ENCODE results near the gene NFASC.

Gene NFASC

DNA sequence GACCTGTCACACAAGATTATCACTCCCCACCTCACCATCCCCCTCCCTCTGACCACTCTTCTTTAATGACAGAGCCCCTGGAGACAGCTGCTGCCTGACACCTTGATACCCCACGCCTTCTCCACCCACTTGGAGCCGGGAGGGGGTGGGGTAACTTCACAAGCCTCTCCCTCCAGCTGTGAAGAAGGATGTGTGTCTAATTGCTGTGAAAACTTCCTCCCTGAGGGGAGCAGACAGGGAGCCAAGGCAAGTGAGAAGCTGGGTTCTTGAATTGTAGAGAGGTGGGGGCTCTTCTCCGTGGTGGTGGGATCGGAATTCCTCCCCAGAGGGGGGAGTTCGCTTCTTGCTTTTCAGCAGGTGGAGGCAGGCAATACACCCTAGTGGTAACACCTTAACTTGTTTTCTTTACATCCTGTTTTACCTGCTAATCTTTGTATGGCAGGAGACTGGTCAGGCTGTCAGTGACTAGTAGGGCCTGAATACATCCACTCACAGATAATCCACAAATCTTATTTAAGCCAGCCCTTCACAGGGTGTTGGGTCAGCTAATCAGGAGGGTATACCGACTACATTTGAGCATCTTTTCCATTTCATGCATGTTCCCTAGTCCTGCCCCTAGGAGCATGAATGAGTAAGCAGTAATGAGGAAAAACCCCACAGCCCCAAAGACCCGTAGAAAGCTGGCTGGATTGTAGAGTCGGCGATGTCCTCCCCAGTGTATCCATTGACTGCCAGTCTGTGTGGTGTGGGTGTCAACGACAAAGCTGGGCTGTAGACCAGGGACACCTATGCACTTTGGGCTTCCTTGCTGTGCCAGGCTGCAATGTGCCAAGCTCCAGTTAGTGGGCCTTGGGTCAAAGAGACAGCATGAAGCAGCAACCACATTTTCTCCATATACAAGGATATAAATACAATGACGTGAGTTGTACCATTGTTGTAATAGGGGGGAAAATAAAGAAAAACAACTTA lies 57.3 kb downstream of the NFASC start:
- no peak for DNase-seq (ENCODE audit: low read depth in 4 of 4, low spot score in 1 of 4)

DNA sequence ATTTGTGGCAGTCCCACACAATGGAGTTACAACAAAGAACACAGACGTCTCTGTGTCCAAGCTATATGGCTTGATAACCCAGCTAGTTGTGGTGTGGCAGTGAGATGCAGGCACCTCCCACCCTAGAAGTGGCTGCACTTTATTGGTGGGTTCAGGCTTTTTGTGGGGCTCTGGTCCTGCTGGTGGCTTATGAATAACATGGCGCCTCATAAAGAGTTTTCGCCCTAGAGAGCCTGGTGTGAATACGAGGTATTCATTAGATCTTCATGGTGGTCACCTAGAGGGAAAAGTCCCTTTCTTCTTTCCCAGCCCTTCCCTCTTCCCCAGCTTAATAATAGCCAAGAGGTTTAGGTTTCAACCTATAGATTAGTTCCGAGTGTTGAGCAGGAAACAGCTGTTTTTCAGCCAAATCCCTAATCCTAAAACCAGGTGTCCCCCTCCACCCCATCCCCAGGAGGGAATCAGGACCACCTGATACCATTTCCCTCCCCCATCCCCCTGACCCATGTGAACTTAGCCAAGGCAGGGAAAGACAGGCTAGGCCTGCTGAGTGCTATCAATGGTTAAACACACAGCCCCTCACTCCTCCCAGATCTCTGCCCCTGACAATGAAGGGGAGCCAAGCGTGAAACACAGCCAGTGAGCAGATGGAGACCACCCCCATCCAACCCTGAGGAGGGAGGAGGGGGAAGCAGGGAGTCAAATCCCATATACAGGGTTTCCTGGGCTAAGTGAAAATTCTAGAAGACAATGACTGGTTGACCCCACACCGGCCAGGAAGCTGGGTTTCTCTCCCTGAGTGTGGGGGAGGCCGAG lies 58.2 kb downstream of the NFASC start:
- no peak for DNase-seq (ENCODE audit: low read depth in 4 of 4, low spot score in 1 of 4)

DNA sequence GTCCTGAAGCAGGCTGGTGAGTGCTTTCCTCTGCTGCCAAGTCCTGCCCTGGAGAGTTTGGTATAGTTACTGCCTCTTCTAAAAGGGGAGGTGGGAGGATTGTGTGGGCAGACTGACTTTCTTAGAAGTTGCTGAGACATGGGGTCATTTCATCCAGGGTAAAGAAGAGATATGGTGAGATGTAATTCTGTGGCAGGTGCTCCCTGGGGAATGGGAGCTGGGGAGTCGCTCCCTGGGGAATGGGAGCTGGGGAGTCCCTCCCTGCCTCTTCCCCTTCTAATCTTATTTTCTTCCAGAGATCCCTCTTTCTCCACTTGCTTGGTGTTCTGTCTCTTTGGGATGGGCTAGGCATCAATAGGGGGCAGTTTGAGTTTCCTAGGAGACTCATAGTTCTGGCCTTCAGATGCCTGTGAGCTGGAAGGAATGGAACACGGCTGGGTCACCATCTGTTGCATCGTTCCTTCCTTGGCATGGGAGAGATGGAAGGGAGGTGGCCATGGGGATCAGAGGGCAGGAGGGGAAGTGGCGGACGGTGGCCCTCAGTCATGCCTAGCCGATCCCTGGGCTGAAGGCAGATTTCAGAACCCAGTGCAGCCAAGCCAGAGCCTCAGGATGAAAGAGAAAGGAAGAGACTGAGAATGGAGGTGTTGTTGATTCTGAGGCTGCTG lies 59.0 kb downstream of the NFASC start:
- DNase-seq (ENCODE audit: low read depth in 4 of 4, low spot score in 1 of 4): no peak

DNA sequence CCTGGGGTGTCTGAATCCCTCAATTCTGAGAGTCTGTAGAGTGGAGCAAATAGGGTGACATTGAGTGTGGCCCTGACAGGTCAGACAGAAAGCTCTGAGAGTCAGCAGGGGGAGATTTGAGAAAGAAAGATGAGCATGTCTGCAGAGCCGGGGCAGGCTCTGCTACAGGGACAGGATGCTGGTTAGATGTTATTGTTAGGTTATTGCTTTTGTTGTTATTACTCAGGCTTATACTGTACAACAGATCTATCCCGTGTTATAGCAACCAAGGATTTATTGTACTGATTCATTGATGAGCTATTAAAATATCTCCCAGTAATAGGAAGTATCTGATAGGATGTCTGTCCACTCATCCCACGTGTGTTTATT lies 59.5 kb downstream of the NFASC start:
- no peak for DNase-seq (ENCODE audit: low read depth in 4 of 4, low spot score in 1 of 4)

DNA sequence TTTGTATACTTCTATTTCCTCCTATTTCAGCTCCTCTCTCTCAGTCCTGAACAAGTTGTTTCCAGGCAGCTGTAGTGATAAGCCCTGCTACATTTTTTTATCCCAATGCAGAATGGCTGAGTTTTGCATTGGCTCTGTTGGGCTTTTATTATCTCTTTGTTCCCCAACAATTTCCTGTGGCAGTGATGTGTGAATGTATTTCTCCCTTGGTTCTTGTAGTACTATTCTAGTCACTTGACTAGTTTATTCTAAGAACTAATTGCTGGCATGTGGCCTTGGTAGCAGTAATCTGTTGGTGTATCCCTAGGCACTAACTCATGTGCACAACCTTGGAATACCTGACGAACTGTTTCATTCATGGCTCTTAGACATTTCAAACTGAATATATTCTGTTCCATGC lies 60.7 kb downstream of the NFASC start:
- DNase-seq (ENCODE audit: low read depth in 4 of 4, low spot score in 1 of 4): no peak

DNA sequence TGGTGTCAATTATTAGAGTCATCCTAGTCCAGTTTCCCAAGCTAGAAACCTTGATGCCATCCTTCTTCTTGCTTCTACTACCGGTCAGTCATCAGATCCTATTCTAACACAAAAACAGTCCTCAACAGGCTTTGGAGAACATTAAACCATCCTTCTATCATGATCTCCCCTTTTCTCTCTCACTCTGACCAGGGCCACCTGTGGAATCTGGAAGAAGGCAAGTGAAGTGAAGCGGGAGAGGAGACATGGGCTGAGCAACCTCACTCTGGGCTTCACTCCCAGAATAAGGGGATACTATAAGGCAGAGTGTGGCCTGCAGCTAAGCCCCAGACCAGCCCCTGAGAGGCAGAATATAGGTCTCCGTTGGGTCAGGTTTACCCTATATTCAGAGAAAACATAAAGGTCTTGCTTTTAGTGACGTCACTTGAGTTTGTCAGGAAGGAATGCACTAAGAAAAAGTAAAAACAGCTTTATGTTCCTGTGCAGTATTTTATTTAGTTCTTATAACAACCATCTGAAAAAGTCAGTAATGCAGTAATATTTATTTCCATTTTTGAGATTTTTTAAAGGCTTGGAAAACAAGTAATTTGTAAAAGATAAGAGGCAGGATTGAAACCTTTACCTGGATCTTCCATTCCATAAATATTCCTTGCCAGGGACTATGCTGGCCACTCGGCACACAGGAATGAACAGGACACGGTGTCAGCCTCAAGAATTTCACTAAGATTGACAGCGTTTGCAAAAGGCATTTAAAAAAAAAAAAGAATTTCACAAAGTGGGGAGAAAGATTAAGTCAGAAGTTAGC lies 61.3 kb downstream of the NFASC start:
- no peak for DNase-seq (ENCODE audit: low read depth in 4 of 4, low spot score in 1 of 4)

DNA sequence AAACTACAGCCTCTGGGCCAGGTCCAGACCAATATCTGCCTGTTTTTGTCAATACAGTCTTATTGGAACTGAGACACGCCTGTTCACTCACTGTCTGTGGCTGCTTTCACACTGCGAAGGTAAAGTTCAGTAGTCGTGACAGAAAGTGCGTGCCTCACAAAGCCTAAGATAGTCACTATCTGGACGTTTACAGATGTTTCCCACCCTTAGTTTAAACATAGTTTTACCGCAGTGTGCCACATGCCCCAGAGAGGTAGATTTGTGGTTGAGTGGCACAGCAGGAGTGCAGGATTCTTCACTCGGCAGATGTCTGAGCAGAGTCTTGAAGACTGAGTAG lies 61.9 kb downstream of the NFASC start:
- DNase-seq (ENCODE audit: low read depth in 4 of 4, low spot score in 1 of 4): no peak

DNA sequence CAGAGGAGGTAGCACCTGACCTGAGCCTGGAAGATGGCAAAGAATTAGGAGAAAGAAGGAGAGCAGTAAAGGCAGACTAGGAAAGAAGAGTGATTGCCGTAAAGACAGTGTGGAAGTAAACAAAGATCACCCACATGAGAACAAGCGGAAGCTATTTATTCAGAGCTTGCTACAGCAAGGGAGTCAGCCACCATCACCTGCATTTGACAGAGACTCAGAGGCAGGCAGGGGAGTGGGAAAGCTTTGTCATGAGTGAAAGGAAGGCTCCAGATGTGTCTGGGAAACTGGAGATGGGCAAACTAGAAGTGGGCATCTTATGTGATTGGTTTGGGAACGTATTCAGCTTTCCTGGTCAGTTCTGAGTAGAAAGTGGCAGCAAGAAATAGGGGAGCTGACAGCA lies 64.5 kb downstream of the NFASC start:
- DNase-seq (ENCODE audit: low read depth in 4 of 4, low spot score in 1 of 4): no peak

DNA sequence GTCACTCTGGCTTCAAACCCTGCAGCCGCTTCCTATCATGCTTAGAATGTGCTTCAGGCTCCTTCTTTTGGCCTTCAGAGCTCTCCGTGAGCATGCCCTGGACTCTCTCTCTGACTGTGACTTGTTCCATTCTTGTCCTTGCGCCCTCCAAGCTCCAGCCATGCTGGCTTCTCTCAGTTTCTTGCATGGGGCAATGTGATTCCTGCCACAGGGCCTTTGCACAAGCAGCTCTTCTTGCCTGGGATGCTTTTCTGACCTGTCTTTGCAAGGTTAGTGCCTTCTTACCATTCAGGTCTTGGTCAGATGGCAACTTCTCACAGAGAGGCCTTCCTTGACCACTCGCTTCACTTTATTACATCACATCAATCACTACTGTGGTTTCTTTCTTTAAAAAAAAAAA lies 66.1 kb downstream of the NFASC start:
- no peak for DNase-seq (ENCODE audit: low read depth in 4 of 4, low spot score in 1 of 4)

DNA sequence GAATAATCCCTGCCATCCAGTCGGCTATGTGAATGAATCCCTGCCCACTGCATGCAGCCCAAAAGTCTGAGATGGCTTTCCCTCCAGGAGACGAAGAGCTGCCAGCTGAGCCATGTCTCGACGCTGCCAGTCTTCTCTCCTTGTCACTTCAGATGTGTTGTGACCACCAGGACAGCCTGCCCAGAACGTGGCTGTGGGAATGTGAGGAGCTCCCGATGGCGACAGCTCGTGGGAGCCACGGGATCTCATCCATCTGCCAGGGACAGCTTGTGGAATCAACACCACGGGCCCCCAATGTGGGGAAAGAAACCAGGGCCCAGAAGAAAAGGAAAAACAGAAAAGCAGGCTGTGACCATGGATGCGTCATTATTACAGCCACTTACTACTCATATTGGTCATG lies 67.2 kb downstream of the NFASC start:
- no peak for DNase-seq (ENCODE audit: low read depth in 4 of 4, low spot score in 1 of 4)

DNA sequence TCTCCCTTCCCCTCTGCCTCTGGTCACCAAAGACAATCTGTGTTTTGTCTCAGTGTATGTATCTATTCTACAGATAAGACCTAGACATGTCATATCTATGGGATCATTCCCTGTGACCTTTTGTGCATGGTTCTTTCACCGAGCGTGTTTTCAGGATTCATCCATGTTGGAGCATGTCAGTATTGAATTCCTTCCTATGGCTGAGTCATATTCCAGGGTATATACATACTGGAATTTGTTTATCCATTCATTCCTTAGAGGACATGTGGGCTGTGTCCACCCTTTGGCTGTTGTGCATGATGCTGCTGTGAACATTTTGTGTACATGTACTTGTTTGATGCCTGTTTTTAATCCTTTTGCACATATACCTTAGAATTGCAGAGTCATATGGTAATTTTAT lies 69.9 kb downstream of the NFASC start:
- DNase-seq (ENCODE audit: low read depth in 4 of 4, low spot score in 1 of 4): no peak

DNA sequence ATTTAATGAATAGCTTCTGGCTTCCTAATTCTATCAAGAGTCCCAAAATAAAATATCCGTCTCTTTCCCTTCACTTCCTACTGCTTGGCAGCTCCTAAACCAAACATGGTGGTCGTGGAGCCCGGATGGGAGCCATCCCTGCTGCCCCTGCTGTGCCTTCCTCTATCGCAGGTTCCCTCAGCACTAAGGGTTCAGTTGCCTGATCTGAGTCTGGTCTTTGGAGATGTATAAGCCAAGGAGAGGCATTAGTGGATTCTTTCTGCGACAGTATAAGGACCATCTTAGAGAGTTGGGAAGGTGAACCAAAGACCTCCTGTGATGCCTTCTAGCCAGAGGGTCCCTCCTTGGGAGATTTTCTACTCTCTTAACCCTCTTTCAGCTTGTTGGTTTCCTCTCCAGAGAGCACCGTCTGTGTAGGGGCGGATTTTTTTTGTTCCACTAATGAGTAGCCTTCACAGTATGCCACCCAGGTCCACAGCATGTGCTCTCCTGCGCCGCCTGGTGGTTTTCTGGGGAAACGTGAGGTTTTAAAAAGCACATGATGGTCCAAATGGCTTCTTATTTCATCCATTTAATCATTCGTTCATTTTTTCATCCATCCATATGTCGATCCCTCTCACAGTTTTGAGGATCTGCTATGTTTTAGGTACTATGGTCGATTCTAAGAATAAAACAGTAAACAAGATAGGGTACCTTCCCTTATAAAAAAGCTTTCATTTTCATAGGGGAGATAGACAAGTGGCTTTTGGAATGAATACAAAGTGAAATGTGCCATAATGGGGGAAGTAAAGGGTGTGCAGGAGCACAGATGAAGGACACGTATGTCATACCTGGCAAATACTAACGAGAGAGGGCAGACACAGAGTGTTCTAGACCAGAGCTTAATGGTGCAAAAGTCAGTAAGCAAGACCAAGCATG lies 71.0 kb downstream of the NFASC start:
- DNase-seq (ENCODE audit: low read depth in 4 of 4, low spot score in 1 of 4): peak in 2 of 4 experiments; percentile 2 to 27

DNA sequence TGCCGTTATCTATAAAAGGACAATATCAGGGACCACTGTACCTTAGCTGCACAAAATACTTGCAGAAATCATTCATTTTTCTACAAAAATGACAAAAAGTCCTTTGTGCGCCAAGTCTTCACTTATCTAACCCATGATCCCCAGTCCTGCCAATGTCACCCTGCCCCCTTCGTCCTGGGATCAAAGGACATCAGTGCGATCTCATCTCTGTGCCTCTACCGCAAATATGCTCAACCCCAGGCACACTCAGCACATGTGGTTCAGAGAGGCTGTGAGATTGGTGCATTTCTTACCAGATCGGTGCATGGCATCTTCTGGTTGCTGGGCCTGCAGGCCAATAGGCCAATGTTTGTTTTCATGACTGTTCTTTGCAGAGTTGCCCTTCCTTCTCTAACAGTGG lies 72.8 kb downstream of the NFASC start:
- no peak for DNase-seq (ENCODE audit: low read depth in 4 of 4, low spot score in 1 of 4)

DNA sequence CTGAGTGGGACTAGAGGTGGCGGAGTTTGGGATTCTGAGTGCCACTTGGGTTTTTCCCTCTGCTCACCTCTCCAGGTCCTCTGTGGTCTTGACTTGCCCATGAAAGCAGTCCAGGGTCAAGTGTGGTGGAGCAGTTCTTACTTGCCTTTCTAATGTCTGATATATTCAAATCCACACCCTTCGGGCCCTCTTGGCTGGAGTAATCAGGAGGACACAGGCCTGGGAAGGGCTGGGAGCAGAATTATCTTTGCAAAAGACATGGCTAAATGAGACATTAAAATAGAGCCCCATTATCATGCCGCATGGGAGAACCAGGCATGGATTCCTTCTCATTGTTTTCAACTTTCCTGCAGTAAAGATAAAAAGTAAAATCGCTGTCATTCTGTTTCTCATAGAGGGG lies 74.0 kb downstream of the NFASC start:
- DNase-seq (ENCODE audit: low read depth in 4 of 4, low spot score in 1 of 4): no peak

DNA sequence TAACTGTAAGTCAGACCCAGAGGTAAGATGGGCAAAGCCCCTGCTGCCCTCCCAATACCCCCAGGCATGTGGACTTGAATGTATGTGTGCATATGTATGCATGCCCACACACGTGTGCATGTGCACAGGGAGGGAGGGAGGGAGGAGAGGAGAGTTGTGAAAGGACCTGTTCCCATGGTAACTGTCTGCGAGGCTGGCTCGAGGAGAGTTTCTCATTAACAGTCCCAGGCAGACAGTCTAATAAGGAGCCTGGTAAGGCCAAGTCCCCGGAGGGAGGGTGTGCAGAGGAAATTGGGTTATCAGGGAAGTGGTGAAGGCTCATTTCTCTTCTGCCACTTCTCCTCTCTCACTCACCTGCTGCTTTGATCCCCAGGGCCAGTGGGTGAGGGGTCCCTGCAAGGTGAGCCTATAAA lies 74.9 kb downstream of the NFASC start:
- DNase-seq (ENCODE audit: low read depth in 4 of 4, low spot score in 1 of 4): no peak

DNA sequence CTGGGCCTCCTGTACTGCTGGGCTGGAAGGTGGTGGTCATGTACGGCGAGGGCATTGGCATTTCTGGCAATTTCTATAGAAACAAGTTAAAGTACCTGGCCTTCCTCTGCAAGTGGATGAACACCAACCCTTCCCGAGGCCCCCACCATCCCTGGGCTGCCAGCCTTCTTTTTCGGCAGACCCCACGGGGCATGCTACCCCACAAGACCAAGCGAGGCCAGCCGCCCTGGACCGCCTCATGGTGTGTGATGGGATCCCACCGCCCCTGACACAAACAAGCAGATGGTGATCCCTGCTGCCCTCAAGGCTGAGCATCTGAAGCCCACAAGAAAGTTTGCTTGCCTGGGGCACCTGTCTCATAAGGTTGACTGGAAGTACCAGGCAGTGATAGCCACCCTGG lies 76.0 kb downstream of the NFASC start:
- DNase-seq (ENCODE audit: low read depth in 4 of 4, low spot score in 1 of 4): no peak

DNA sequence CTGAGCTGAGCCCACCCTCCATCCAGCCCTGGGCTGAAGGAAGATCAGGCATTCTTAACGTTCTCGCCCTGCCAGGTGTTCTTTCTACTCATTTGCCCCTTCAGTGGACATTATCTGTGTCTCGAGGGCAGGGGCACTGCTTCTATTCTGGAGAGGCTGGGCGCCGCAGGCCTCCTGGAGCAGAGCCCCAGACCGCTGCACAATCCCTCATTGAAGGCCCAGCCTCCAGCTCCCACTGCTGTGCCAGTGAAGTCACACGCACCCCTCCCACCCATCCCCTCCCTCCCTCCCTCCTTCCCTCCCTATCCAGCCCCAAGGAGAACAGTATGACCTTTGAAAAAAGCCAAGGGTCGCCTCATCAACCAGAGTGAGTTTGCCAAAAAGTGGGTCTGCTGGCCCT lies 76.7 kb downstream of the NFASC start:
- no peak for DNase-seq (ENCODE audit: low read depth in 4 of 4, low spot score in 1 of 4)

DNA sequence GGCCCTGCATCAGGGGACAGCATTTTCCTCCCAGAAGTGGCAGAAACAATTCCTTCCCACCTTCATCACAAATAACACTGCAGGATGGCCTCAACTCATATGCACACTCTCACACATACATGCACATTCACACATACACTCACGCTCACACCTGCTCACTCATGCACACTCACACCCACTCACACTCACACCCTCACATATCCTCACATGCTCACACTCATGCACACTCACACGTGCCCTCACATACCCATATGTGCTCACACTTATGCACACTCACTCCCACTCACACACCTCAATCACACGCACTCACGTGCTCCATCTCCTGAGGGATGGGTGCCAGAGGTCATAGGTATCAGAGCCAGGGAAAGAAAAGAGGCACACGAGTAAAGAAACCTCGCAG lies 77.1 kb downstream of the NFASC start:
- DNase-seq (ENCODE audit: low read depth in 4 of 4, low spot score in 1 of 4): no peak

DNA sequence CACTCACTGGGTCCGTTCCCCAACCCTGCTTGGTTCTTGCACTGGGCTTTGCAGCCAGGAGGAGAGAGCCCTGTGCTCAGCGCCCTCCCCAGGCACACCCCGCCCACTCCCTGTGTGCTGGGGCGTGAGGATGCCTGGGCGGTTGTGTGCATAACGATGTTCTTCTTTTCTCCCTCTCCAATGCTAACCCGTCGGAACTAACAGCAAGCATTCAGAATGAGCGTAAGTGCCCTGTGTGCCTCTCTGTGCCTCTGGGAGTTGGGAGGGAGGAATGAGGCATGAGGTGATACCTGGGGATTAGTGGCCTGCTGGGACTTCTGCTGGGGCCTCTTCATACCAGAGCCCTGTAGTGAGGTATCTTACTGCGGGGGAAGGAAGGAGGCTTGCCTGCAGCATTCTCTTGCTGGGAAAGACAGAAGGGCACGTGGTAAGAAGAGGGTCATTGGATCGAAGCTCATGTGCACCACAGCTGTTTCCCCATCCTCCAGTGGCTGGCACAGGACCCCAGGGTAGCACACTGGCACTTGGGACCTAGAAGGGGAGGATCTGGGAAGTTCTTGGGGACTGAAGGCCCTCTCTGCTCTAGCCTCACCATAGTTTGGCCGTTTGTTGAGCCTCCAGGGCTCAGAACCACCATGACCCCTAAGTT lies 79.8 kb downstream of the NFASC start:
- DNase-seq (ENCODE audit: low read depth in 4 of 4, low spot score in 1 of 4): no peak

All from stimulated activated CD4-positive, alpha-beta T cell treated with anti-CD3 and anti-CD28 coated beads, Interleukin-1b, Interleukin-23, amount 100 ng/mL, for 24 hours (primary cell).